ENCODE measurements around the gene IFITM10.

DNA sequence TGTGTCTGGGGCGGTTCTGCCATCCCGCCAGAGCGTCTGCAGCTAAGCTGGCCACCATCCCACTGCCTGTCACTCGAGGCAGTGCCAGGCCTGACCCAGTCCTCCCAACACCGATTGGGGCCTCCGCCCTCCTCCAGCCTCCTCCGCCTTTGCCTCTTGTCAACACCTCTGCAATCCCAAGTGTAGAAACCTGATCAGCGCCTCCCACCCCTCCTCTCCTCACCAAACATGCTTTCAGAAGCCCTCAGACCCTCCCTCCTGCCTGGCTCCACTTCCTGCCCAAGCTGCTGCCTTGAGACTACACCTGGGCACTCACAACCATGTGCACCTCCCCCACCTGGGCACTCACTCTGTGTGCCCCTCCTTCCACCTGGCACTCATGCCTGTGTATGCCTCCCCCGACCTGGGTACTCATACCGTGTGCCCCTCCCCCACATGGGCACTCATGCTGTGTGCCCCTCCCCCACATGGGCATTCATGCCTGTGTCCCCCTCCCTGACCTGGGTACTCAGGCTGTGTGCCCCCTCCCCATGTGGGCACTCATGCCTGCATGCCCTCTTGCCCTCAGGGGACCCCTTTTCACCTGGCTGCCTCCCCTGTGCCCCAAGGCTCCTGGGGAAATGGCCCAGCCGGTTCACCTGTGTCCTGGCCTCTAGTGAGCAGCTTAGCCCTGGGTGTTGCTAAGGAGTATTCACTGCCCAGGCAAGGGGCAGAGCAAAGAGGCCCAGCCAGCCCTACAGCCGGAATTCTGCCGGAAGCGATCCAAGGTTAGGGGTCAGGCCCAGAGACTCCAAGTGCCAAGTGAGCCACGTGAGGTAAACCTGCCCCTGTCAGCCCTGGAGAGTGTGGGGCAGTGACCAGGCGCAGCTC, 5.5 kb upstream of the IFITM10 start:
- TF ChIP-seq, protein P1, sequence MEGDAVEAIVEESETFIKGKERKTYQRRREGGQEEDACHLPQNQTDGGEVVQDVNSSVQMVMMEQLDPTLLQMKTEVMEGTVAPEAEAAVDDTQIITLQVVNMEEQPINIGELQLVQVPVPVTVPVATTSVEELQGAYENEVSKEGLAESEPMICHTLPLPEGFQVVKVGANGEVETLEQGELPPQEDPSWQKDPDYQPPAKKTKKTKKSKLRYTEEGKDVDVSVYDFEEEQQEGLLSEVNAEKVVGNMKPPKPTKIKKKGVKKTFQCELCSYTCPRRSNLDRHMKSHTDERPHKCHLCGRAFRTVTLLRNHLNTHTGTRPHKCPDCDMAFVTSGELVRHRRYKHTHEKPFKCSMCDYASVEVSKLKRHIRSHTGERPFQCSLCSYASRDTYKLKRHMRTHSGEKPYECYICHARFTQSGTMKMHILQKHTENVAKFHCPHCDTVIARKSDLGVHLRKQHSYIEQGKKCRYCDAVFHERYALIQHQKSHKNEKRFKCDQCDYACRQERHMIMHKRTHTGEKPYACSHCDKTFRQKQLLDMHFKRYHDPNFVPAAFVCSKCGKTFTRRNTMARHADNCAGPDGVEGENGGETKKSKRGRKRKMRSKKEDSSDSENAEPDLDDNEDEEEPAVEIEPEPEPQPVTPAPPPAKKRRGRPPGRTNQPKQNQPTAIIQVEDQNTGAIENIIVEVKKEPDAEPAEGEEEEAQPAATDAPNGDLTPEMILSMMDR (IDR thresholded peaks at IDR 0.05) = no peak
- TF ChIP-seq POLR2AphosphoS5 (IDR thresholded peaks at IDR 0.05; ENCODE audit: low read depth, low read length) = no peak
- no peak for TF ChIP-seq SIN3A (IDR thresholded peaks at IDR 0.05; ENCODE audit: borderline replicate concordance, insufficient read depth, low read depth, low read length)
- no peak for TF ChIP-seq TCF7L2 (IDR thresholded peaks at IDR 0.05; ENCODE audit: low read depth, low read length)
- TF ChIP-seq, protein P2, sequence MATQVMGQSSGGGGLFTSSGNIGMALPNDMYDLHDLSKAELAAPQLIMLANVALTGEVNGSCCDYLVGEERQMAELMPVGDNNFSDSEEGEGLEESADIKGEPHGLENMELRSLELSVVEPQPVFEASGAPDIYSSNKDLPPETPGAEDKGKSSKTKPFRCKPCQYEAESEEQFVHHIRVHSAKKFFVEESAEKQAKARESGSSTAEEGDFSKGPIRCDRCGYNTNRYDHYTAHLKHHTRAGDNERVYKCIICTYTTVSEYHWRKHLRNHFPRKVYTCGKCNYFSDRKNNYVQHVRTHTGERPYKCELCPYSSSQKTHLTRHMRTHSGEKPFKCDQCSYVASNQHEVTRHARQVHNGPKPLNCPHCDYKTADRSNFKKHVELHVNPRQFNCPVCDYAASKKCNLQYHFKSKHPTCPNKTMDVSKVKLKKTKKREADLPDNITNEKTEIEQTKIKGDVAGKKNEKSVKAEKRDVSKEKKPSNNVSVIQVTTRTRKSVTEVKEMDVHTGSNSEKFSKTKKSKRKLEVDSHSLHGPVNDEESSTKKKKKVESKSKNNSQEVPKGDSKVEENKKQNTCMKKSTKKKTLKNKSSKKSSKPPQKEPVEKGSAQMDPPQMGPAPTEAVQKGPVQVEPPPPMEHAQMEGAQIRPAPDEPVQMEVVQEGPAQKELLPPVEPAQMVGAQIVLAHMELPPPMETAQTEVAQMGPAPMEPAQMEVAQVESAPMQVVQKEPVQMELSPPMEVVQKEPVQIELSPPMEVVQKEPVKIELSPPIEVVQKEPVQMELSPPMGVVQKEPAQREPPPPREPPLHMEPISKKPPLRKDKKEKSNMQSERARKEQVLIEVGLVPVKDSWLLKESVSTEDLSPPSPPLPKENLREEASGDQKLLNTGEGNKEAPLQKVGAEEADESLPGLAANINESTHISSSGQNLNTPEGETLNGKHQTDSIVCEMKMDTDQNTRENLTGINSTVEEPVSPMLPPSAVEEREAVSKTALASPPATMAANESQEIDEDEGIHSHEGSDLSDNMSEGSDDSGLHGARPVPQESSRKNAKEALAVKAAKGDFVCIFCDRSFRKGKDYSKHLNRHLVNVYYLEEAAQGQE (IDR thresholded peaks at IDR 0.05; ENCODE audit: insufficient read depth in 1 of 2, low read depth in 2 of 2, low read length in 1 of 2) = no peak

All from Panc1 (cell line).